ENCODE results near the gene THAP8.

- TF ChIP-seq FOXA1 (IDR thresholded peaks at IDR 0.05) = no peak
- no peak for TF ChIP-seq BHLHE40 (IDR thresholded peaks at IDR 0.05; ENCODE audit: borderline replicate concordance)
- no peak for TF ChIP-seq CTBP1 (IDR thresholded peaks at IDR 0.05; ENCODE audit: borderline replicate concordance)
- no peak for TF ChIP-seq NFRKB (IDR thresholded peaks at IDR 0.05)
- no peak for TF ChIP-seq TARDBP (IDR thresholded peaks at IDR 0.05)
- no peak for TF ChIP-seq SP1 (IDR thresholded peaks at IDR 0.05)
- TF ChIP-seq ELF4 (IDR thresholded peaks at IDR 0.05) = no peak
- no peak for TF ChIP-seq SUZ12 (IDR thresholded peaks at IDR 0.05)
Measured at GRCh38 chr19:36006955-36007354, 47.1 kb downstream of the THAP8 start.
